Measurements from ENCODE around the gene NME9. TPM values are rescaled to one million over a fixed set of nuclear protein-coding genes. Genes with fewer than 3 reads are reported as not detected.

Gene NME9
- total and polyA plus RNA-seq, 2 donors (not counting 3 experiments of a cell fraction or from before 2014, with no cell fraction given), result 0.08 TPM; not detected in 1

DNA sequence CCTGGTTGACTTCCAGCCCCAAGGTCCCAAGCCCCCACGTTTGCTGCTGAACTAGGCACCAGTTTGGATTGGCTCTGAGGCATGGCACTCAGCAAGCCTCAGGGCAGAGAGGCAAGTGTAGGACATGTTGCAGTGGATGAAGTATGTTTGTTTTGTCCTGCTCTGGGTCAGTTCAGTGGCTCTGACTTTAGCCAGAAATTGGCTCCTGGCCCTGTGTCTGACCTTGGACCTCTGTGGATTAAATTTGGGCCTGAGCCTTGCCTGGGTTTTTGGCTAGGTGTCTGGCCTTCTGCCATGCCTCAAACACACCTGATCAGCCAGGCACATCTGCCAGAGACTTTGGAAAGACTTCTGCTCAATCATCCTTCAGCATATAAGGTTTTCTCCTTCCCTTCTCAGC, 15.1 kb upstream of the NME9 start:
- Histone ChIP-seq H3K36me3 (ENCODE audit: control insufficient read depth in 2 of 2, extremely low read depth in 1 of 2, insufficient read depth in 2 of 2, low read length in 2 of 2) (no peaks in the 10 kb centered on the region), H3K4me1 (ENCODE audit: control insufficient read depth, extremely low read depth, insufficient read depth, low read length) (peaks cover 1% of the 10 kb centered on the region), H3K9ac (replicated peaks; ENCODE audit: extremely low read depth, insufficient read depth, low read length) (no peak overlapping the region), H3K9me1 (replicated peaks; ENCODE audit: control insufficient read depth, extremely low read depth, insufficient read depth, low read length) (no peaks in the 10 kb centered on the region), H3K27ac (ENCODE audit: insufficient read depth, low read depth, low read length) (no peak overlapping the region), H2AFZ (ENCODE audit: low read depth, low read length) (no peak overlapping the region), H4K20me1 (replicated peaks; ENCODE audit: control insufficient read depth, extremely low read depth, insufficient read depth, low read length) (no peaks in the 10 kb centered on the region), H3K79me2 (ENCODE audit: control insufficient read depth, insufficient read depth, low read length) (no peaks in the 10 kb centered on the region), H3K27me3 (ENCODE audit: control insufficient read depth in 2 of 2, insufficient read depth in 2 of 2, low read length in 2 of 2) (peaks cover 0 to 2% of the 10 kb centered on the region in 2 experiments), H3K4me2 (ENCODE audit: insufficient read depth, low read length) (no peak overlapping the region), H3K9me3 (replicated peaks; ENCODE audit: control insufficient read depth, insufficient read depth, low read length) (no peaks in the 10 kb centered on the region), H3K4me3 (replicated peaks in 1 of 3; ENCODE audit: insufficient read depth in 1 of 3, low read depth in 1 of 3, low read length in 3 of 3) (no peak overlapping the region)
- intact Hi-C loops (cut with micrococcal nuclease), result loop anchor here (5.0 to 10.0 kb wide), 2 partner anchors 227 to 600 kb away; partner anchors contain the start of genes DZIP1L, FOXL2 and FOXL2NB
- ChIA-PET POLR2A (no interaction called here), CTCF (no interaction called here)
- dilution Hi-C loops (cut with MboI; ENCODE audit: extremely low pct_ligation_motif_present, low sequenced_read_pairs), result no loop called here
- TF ChIP-seq, protein P1, sequence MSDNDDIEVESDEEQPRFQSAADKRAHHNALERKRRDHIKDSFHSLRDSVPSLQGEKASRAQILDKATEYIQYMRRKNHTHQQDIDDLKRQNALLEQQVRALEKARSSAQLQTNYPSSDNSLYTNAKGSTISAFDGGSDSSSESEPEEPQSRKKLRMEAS (IDR thresholded peaks at IDR 0.05; ENCODE audit: insufficient read depth, insufficient read length), result no peak
- TF ChIP-seq FOS (IDR thresholded peaks at IDR 0.05; ENCODE audit: borderline replicate concordance, insufficient read depth, low read length) (no peak), POLR2A (IDR thresholded peaks at IDR 0.05; ENCODE audit: low read depth, low read length) (no peak), EZH2 (IDR thresholded peaks at IDR 0.05; ENCODE audit: borderline replicate concordance, low read depth, low read length, severe bottlenecking) (no peak), GATA2 (IDR thresholded peaks at IDR 0.05; ENCODE audit: insufficient read depth, insufficient read length, low read depth, low read length) (no peak), POLR2AphosphoS5 (IDR thresholded peaks at IDR 0.05; ENCODE audit: insufficient read depth, low read depth, low read length) (no peak), JUN (IDR thresholded peaks at IDR 0.05; ENCODE audit: borderline replicate concordance, insufficient read depth, insufficient read length, low read depth) (no peak), MYC (IDR thresholded peaks at IDR 0.05; ENCODE audit: low read depth, low read length) (no peak)
- TF ChIP-seq, protein P2, sequence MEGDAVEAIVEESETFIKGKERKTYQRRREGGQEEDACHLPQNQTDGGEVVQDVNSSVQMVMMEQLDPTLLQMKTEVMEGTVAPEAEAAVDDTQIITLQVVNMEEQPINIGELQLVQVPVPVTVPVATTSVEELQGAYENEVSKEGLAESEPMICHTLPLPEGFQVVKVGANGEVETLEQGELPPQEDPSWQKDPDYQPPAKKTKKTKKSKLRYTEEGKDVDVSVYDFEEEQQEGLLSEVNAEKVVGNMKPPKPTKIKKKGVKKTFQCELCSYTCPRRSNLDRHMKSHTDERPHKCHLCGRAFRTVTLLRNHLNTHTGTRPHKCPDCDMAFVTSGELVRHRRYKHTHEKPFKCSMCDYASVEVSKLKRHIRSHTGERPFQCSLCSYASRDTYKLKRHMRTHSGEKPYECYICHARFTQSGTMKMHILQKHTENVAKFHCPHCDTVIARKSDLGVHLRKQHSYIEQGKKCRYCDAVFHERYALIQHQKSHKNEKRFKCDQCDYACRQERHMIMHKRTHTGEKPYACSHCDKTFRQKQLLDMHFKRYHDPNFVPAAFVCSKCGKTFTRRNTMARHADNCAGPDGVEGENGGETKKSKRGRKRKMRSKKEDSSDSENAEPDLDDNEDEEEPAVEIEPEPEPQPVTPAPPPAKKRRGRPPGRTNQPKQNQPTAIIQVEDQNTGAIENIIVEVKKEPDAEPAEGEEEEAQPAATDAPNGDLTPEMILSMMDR (IDR thresholded peaks at IDR 0.05; ENCODE audit: extremely low read depth in 1 of 2, insufficient read depth in 1 of 2, low read depth in 1 of 2, low read length in 2 of 2), result no peak
- FAIRE-seq, result no peak
- no TSS peak for BruUV-seq (replicated peaks)
- no peak for DNase-seq (ENCODE audit: low read depth, low spot score)

All from endothelial cell of umbilical vein (primary cell).